ENCODE measurements around the gene MRTFA.
"Not testable (repeated sequence)": the region's sequence is repeated elsewhere in the genome, so short reads cannot be mapped to it uniquely, and the experiment has no call there.

Gene MRTFA

GRCh38 chr22:40519284-40519947, 117.1 kb downstream of the MRTFA start:
- peak in 1 of 5 donors; percentile 68 for DNase-seq

- DNase-seq: no peak
Observed at GRCh38 chr22:40518840-40519239, 117.7 kb downstream of the MRTFA start.

GRCh38 chr22:40517631-40518030, 118.9 kb downstream of the MRTFA start:
- no peak for DNase-seq

GRCh38 chr22:40516416-40516815, 120.1 kb downstream of the MRTFA start:
- DNase-seq: no peak

- no peak for DNase-seq
Observed at GRCh38 chr22:40512426-40513136, 123.9 kb downstream of the MRTFA start.

GRCh38 chr22:40511604-40512003, 124.9 kb downstream of the MRTFA start:
- no peak for DNase-seq

- no peak for DNase-seq
Observed at GRCh38 chr22:40510631-40511364, 125.7 kb downstream of the MRTFA start.

- no peak for DNase-seq
Observed at GRCh38 chr22:40509401-40510134, 127.0 kb downstream of the MRTFA start.

- not testable (repeated sequence) for DNase-seq
Observed at GRCh38 chr22:40508046-40508445, 128.5 kb downstream of the MRTFA start.

GRCh38 chr22:40507491-40507890, 129.0 kb downstream of the MRTFA start:
- no peak for DNase-seq

GRCh38 chr22:40506762-40507161, 129.8 kb downstream of the MRTFA start:
- no peak for DNase-seq

- no peak for DNase-seq
Observed at GRCh38 chr22:40504285-40505249, 132.0 kb downstream of the MRTFA start.

GRCh38 chr22:40502919-40503318, 133.6 kb downstream of the MRTFA start:
- no peak for DNase-seq

- DNase-seq: not testable (repeated sequence)
Observed at GRCh38 chr22:40500465-40500786, 136.1 kb downstream of the MRTFA start.

GRCh38 chr22:40499209-40499623, 137.3 kb downstream of the MRTFA start:
- peak in 1 of 5 donors; percentile 16 for DNase-seq

GRCh38 chr22:40498420-40499208, 137.9 kb downstream of the MRTFA start:
- DNase-seq: no peak

- DNase-seq: no peak
Observed at GRCh38 chr22:40493441-40493840, 143.1 kb downstream of the MRTFA start.

GRCh38 chr22:40491990-40492631, 144.4 kb downstream of the MRTFA start:
- DNase-seq: no peak

GRCh38 chr22:40487663-40488249, 148.8 kb downstream of the MRTFA start:
- DNase-seq: peak in 1 of 5 donors; percentile 44

- DNase-seq: no peak
Observed at GRCh38 chr22:40486962-40487602, 149.4 kb downstream of the MRTFA start.
